Activated CD8-positive, alpha-beta T cell treated with anti-CD3 and anti-CD28 coated beads for 36 hours (primary cell): Measurements from ENCODE around the gene EDN2. TPM values are rescaled to one million over a fixed set of nuclear protein-coding genes. Genes with fewer than 3 reads are reported as not detected.

Source experiments
- ATAC-seq: fragments of 200-7000 bp; cut with Tn5 transposase; one replicate; pipeline ENCODE4 v1.10.0; 2021; ENCODE audit warnings: mild to moderate bottlenecking, moderate library complexity
- CTCF ChIA-PET: fragments of 350-600 bp; sonication (Branson Sonifier 250); formaldehyde crosslinking; loops from one replicate; lab custom pipeline; 2021; ENCODE audit warnings: antibody characterized with exemption; lab: Charles Lee
- POLR2A ChIA-PET: fragments of 350-600 bp; sonication (Branson Sonifier 250); formaldehyde crosslinking; loops from one replicate; lab custom pipeline; 2021; ENCODE audit warnings: antibody characterized with exemption; lab: Charles Lee
- DNase-seq: peaks from one replicate; pipeline ENCODE4 v3.0.0-alpha.2; 2020
- H3K27ac Mint-ChIP-seq: one replicate; pipeline ENCODE4 v1.8.0; 2021; ENCODE audit warnings: mild to moderate bottlenecking, mixed read lengths
- H3K27me3 Mint-ChIP-seq: one replicate; pipeline ENCODE4 v1.8.0; 2021; ENCODE audit warnings: mixed read lengths
- H3K36me3 Mint-ChIP-seq: one replicate; pipeline ENCODE4 v1.8.0; 2021; ENCODE audit warnings: low read depth, mixed read lengths
- H3K4me1 Mint-ChIP-seq: one replicate; pipeline ENCODE4 v1.8.0; 2021; ENCODE audit warnings: low read depth, mixed read lengths
- H3K4me3 Mint-ChIP-seq: one replicate; pipeline ENCODE4 v1.8.0; 2021; ENCODE audit warnings: mild to moderate bottlenecking, moderate library complexity, mixed read lengths
- H3K9me3 Mint-ChIP-seq: one replicate; pipeline ENCODE4 v1.8.0; 2021; ENCODE audit warnings: mixed read lengths
- intact Hi-C: fragments of 100-400 bp; cut with micrococcal nuclease; formaldehyde crosslinking; loops from one replicate; pipeline ENCODE4 v1.10.0; 2022
- total RNA-seq, 2 experiments: library from RNA; stranded (reverse); gene quantifications; one replicate each; pipeline ENCODE4 v1.2.3, GENCODE V29; 2021
- TF ChIP-seq, protein P1 (sequence below): fragments of 200-600 bp; IDR thresholded peaks from one replicate; pipeline ENCODE4 v1.8.0; 2022; ENCODE audit warnings: antibody characterized with exemption, mild to moderate bottlenecking

EDN2 gene
- total RNA-seq, 2 experiments from 2014 or later: not detected

DNA sequence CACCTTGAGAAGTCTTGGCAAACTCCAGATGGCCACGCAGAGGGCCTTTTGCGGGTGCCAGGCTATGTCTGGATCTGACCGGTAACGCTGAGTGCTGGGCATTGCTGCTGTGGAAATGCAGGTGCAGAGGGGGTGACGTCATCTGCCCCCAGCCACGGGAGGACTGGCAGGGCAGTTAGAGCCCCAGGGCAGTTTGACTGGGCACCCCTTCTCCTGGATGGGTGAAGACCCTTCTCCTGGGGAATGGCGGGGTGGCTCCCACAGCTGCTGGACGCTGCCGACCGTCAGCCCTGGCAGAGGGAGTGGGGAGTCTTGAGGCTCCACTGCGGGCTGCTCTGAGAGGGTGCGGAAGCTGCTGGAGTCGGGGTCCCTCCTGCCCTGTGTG, 12.6 kb upstream of the EDN2 start:
- TF ChIP-seq, protein P1, sequence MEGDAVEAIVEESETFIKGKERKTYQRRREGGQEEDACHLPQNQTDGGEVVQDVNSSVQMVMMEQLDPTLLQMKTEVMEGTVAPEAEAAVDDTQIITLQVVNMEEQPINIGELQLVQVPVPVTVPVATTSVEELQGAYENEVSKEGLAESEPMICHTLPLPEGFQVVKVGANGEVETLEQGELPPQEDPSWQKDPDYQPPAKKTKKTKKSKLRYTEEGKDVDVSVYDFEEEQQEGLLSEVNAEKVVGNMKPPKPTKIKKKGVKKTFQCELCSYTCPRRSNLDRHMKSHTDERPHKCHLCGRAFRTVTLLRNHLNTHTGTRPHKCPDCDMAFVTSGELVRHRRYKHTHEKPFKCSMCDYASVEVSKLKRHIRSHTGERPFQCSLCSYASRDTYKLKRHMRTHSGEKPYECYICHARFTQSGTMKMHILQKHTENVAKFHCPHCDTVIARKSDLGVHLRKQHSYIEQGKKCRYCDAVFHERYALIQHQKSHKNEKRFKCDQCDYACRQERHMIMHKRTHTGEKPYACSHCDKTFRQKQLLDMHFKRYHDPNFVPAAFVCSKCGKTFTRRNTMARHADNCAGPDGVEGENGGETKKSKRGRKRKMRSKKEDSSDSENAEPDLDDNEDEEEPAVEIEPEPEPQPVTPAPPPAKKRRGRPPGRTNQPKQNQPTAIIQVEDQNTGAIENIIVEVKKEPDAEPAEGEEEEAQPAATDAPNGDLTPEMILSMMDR: no peak
- peaks cover 6% of the 10 kb centered on the region for H3K4me1 Mint-ChIP-seq
- H3K36me3 Mint-ChIP-seq: no peaks in the 10 kb centered on the region
- no peaks in the 10 kb centered on the region for H3K9me3 Mint-ChIP-seq
- no peak for ATAC-seq
- DNase-seq: no peak
- intact Hi-C loops: no loop called here
- ChIA-PET CTCF (interaction anchor here (1.4 kb wide), 1 partner anchor 18 kb away, joined by 4 read pairs; no protein-coding TSS in a partner anchor), POLR2A (no interaction called here)
- H3K27me3 Mint-ChIP-seq: peaks cover 15% of the 10 kb centered on the region
- no peak overlapping the region for H3K4me3 Mint-ChIP-seq
- H3K27ac Mint-ChIP-seq: no peak overlapping the region

DNA sequence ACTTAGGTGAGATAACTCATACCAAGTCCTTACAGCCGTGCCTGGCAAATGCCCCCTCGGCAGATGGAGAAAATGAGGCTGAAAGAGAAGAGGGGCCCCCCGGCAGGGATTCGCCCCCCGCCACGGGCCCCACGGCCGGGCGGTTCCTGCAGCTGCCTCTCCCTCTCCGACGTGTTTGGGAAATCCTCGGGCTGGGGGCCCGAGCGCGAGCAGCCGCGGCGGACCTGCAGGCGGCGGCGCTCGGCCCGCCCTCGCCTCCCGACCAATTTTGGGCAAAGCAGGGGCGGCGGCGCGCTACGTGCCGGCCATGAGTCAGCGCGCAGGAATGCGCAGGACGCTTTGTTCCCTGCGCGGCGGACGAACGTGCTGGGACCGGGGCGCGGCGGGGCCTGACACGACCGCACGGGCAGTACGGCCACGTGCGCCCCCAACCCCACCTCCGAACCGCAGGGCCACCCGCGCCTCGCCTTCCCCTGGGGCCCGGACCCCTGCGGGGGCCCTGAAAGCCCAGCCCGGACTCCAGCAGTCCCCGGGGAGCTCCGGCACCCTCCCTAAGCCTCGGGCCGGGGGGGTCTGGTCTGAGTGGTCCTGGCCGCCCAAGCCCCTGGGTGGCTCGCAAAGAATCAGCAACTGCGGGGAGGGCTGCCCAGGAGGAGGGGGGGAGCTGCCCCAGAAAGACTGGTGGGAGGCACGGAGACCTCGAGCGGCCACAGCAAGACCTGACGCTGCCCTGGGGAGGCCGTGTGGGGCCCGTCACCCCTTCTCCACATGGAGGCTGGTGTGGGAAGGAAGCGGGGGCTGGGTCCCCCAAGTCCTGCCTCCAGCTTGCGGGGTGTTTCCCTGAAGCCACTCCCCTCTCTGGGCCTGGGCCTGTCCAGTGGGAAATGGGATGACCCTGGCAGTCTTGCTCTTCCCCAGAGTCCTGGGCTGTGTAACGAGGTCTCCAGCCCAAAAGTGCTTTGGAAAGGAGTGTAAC, 11.9 kb upstream of the EDN2 start:
- ATAC-seq: peak; percentile 74
- no peaks in the 10 kb centered on the region for H3K9me3 Mint-ChIP-seq

DNA sequence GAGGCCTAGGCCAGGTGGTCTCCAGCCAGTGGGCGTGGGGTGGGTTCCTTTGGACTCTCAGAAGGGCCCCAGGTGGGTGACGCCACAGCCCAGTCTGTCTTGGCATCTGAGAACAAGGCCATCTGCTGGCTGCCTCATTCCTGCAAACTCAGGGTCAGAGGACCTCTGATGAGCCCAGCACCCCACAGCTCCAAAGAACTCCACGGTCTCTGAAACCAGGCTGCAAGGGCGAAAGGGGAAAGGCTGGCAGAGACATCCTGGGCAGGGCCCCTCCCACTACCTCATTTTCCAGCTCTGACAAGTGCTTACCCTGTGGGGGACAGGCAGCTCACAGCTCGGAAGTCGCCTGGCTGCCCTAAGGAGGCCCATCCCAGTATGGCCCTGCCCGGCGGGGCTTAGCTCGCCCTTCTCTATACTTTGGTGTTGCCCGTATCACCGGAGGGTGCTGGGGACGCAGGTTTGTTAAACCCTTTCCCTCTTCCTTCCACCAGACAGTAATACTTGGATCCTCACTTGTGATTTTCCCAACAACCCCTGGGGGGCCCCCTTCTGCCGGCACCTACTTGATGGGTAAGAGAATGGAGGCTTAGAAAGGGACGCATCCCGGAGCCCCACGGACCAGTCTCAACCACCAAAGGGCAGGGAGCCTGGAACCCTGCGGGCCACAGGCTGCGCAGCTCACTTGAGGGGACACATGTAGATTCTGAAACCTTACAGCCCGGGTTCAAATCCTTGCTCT, 10.9 kb upstream of the EDN2 start:
- ATAC-seq (peak; percentile 12), DNase-seq (peak; percentile 57)
- H3K27ac Mint-ChIP-seq: no peak overlapping the region
- peaks cover 6% of the 10 kb centered on the region for H3K4me1 Mint-ChIP-seq
- ChIA-PET CTCF (interaction anchor here (0.7 to 2.3 kb wide), 7 partner anchors 14 to 396 kb away, joined by 3 to 6 read pairs (median 3); no protein-coding TSS in a partner anchor), POLR2A (no interaction called here)
- no peaks in the 10 kb centered on the region for H3K36me3 Mint-ChIP-seq
- intact Hi-C loops: no loop called here
- TF ChIP-seq, protein P1: peak; percentile 47
- no peaks in the 10 kb centered on the region for H3K9me3 Mint-ChIP-seq
- peaks cover 15% of the 10 kb centered on the region for H3K27me3 Mint-ChIP-seq
- H3K4me3 Mint-ChIP-seq: peak overlapping the region; percentile 48

More for the DNA sequence above, 11.9 kb upstream of the EDN2 start:
- peak; percentile 72 for DNase-seq
- TF ChIP-seq, protein P1: no peak
- H3K36me3 Mint-ChIP-seq: no peaks in the 10 kb centered on the region
- intact Hi-C loops: no loop called here
- ChIA-PET POLR2A (no interaction called here), CTCF (interaction anchor here (1.0 to 1.5 kb wide), 3 partner anchors 13 to 395 kb away, joined by 3 to 4 read pairs (median 3); no protein-coding TSS in a partner anchor)
- H3K27me3 Mint-ChIP-seq: peaks cover 15% of the 10 kb centered on the region
- H3K27ac Mint-ChIP-seq: no peak overlapping the region
- peak overlapping the region; percentile 48 for H3K4me3 Mint-ChIP-seq
- peaks cover 6% of the 10 kb centered on the region for H3K4me1 Mint-ChIP-seq

DNA sequence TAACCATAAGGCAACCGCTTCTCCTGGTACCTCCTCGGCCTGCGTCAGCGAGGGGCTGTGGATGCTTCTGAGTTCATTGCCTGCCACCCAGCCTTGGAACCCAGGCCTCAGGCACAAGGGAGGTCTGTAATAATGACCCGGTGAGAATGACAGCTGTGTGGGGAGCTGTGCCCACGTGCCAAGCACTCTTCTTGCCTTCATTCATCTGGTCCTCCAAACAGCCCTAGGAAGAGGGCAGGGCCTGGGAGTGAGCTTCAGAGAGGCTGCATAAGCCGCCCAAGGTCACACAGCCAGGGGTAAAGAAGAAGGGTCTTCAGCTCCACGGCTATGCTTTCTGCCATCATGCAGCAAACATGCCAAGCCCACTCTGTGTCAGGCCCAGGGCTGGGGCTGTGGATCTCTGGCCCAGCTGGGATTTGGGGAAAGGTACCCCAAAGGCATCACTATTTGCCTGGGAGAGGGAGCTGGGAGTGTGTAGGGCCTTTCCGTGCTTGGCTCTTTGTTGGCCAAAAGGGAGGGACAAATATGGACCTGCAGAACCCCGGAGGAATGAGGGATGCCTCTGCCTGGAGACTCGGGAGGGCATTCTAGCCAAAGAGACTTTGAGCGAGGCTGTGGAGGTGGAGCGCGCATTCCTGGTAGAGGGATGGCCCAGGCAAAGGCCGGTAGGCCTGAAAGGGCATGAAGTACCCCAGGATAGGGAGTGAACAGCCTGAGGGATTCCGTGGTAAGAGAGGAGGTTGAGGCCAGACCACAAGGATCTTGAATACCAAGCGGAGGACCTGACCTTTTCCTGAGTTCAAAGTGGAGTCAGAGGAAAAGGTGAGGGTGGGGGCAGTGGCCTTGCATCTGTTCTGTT, 10.1 kb upstream of the EDN2 start:
- CTCF ChIA-PET: interaction anchor here (0.7 to 2.3 kb wide), 4 partner anchors 19 to 189 kb away, joined by 3 to 6 read pairs (median 4); no protein-coding TSS in a partner anchor
- DNase-seq: no peak
- TF ChIP-seq, protein P1: no peak
- POLR2A ChIA-PET: no interaction called here
- ATAC-seq: no peak
- Mint-ChIP-seq H3K4me1 (peaks cover 6% of the 10 kb centered on the region), H3K27me3 (peaks cover 20% of the 10 kb centered on the region), H3K9me3 (no peaks in the 10 kb centered on the region), H3K4me3 (no peak overlapping the region), H3K27ac (no peak overlapping the region), H3K36me3 (no peaks in the 10 kb centered on the region)
- intact Hi-C loops: no loop called here
